HG03520 (cell line): ENCODE measurements around the gene CHI3L2.

Source experiments
- ATAC-seq: cut with Tn5 transposase; IDR thresholded peaks from one replicate; pipeline ENCODE4 v1.9.1; 2021; ENCODE audit warnings: mild to moderate bottlenecking, moderate library complexity; ENCODE audit not compliant: unreplicated experiment

CHI3L2 gene

GRCh38 chr1:111290104-111290503 is 62.6 kb downstream of the CHI3L2 start:
- no peak for ATAC-seq

DNA sequence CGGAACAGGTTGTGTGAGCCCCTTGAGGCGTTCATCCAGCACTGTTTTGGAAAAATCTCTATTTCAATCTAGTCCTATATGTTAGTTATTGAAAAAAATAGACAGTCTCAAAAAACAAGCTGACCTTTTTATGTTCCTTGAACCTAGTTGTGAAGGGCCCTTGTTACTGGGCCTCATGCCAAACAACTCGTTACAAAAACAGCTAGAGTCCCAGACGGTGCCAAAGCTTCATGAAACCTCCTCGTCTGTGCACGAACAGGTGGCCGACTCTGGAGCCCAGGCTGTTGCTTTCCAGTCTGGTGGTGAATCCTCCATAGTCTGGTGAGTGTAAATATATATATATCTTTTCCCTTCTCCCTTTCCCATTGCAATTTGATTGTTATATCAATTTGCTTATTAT is 63.1 kb downstream of the CHI3L2 start, which contains the start of gene CHIA:
Gene CHIA (plus strand): TSS at position 222 of the 400 bp plus-strand sequence. CDS start 19,617 bp downstream, outside the sequence.
- no peak for ATAC-seq
